ENCODE results near the gene MYO7B. TPM values are rescaled to one million over a fixed set of nuclear protein-coding genes. Genes with fewer than 3 reads are reported as not detected.
A peak's percentile ranks its signal among the peaks of the same experiment; 100 is the strongest.

The MYO7B gene
- total RNA-seq, 2 experiments from 2014 or later, result 0.75 to 1.5 TPM

DNA sequence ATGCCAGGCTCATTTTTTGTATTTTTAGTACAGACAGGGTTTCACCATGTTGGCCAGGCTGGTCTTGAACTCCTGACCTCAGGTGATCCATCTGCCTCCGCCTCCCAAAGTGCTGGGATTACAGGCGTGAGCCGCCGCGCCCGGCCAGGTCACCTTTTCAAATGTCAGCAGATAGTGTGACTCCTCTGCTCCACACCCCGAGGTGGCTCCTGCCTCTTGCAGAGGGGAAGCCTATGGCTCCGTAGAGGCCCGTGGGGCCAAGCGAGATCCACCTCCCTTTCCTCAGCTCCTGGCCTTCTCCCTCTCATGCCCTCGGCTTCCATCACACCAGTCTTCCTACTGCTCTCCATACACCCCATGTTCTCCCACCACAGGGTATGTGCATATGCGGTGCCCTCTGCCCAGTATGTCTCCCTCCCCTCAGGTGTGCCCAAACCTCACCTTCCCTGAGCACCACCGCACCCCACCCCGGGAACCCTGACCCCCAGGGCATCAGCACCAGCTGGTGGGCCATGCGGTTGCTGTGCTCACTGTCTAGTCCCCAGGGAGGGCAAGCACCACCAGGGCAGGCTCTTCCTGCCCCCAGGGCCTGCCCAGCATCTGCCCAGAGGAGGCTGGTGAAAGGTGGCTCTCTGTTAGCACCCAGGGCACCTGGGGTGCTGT lies 121.2 kb downstream of the MYO7B start:
- DNase-seq (no peak), ATAC-seq (no peak)
- intact Hi-C loops (cut with DNase I, micrococcal nuclease), result no loop called here
- ChIA-PET POLR2A (interaction anchor here (0.7 kb wide), 1 partner anchor 348 kb away, joined by 5 read pairs; no protein-coding TSS in a partner anchor), CTCF (interaction anchor here (2.6 kb wide), 1 partner anchor 65 kb away, joined by 10 read pairs; no protein-coding TSS in a partner anchor)
- Mint-ChIP-seq H3K9me3 (ENCODE audit: low read depth) (no peaks in the 10 kb centered on the region), H3K36me3 (ENCODE audit: low read depth) (no peaks in the 10 kb centered on the region), H3K27me3 (peaks cover 6% of the 10 kb centered on the region), H3K4me3 (no peak overlapping the region), H3K4me1 (no peaks in the 10 kb centered on the region), H3K27ac (no peak overlapping the region)

- peaks cover 6% of the 10 kb centered on the region for H3K27me3 Mint-ChIP-seq
- ATAC-seq, result no peak
These were observed 121.7 kb downstream of the MYO7B start for GRCh38 chr2:127657232-127657595.

GRCh38 chr2:127658146-127658545 lies 122.7 kb downstream of the MYO7B start:
- Mint-ChIP-seq H3K4me3 (no peak overlapping the region), H3K9me3 (ENCODE audit: low read depth) (no peaks in the 10 kb centered on the region), H3K27ac (no peak overlapping the region), H3K36me3 (ENCODE audit: low read depth) (no peaks in the 10 kb centered on the region), H3K27me3 (peaks cover 8% of the 10 kb centered on the region), H3K4me1 (no peaks in the 10 kb centered on the region)
- POLR2A ChIA-PET, result no interaction called here
- DNase-seq (no peak), ATAC-seq (no peak)
- intact Hi-C loops (cut with DNase I, micrococcal nuclease), result no loop called here
- CTCF ChIA-PET, result interaction anchor here (1.1 to 2.6 kb wide), 2 partner anchors 29 to 67 kb away, joined by 3 to 10 read pairs; no protein-coding TSS in a partner anchor

More at GRCh38 chr2:127657232-127657595, 121.7 kb downstream of the MYO7B start:
- DNase-seq, result no peak
- no peak overlapping the region for H3K27ac Mint-ChIP-seq
- no peaks in the 10 kb centered on the region for H3K4me1 Mint-ChIP-seq
- intact Hi-C loops (cut with DNase I, micrococcal nuclease), result no loop called here
- no peaks in the 10 kb centered on the region for H3K9me3 Mint-ChIP-seq (ENCODE audit: low read depth)
- no peaks in the 10 kb centered on the region for H3K36me3 Mint-ChIP-seq (ENCODE audit: low read depth)
- ChIA-PET CTCF (interaction anchor here (2.6 kb wide), 1 partner anchor 66 kb away, joined by 10 read pairs; no protein-coding TSS in a partner anchor), POLR2A (no interaction called here)
- no peak overlapping the region for H3K4me3 Mint-ChIP-seq

GRCh38 chr2:127658641-127659407 lies 123.3 kb downstream of the MYO7B start:
- POLR2A ChIA-PET, result no interaction called here
- CTCF ChIA-PET, result interaction anchor here (1.1 to 2.6 kb wide), 2 partner anchors 28 to 68 kb away, joined by 3 to 10 read pairs; no protein-coding TSS in a partner anchor
- intact Hi-C loops (cut with DNase I, micrococcal nuclease), result no loop called here

GRCh38 chr2:127659408-127660290 lies 124.2 kb downstream of the MYO7B start:
- H3K9me3 Mint-ChIP-seq (ENCODE audit: low read depth), result no peaks in the 10 kb centered on the region
- CTCF ChIA-PET, result interaction anchor here (1.3 kb wide), 1 partner anchor 10 kb away, joined by 5 read pairs; no protein-coding TSS in a partner anchor
- intact Hi-C loops (cut with DNase I, micrococcal nuclease), result no loop called here
- H3K27ac Mint-ChIP-seq, result no peak overlapping the region
- DNase-seq (no peak), ATAC-seq (no peak)
- H3K4me1 Mint-ChIP-seq, result no peaks in the 10 kb centered on the region
- H3K36me3 Mint-ChIP-seq (ENCODE audit: low read depth), result no peaks in the 10 kb centered on the region
- no peak overlapping the region for H3K4me3 Mint-ChIP-seq
- POLR2A ChIA-PET, result interaction anchor here (0.6 to 1.2 kb wide), 2 partner anchors 16 to 92 kb away, joined by 3 to 6 read pairs; no protein-coding TSS in a partner anchor
- peaks cover 15% of the 10 kb centered on the region for H3K27me3 Mint-ChIP-seq

More at GRCh38 chr2:127658641-127659407, 123.3 kb downstream of the MYO7B start:
- H3K27me3 Mint-ChIP-seq, result peaks cover 15% of the 10 kb centered on the region
- no peak overlapping the region for H3K27ac Mint-ChIP-seq
- no peaks in the 10 kb centered on the region for H3K9me3 Mint-ChIP-seq (ENCODE audit: low read depth)
- no peak overlapping the region for H3K4me3 Mint-ChIP-seq
- H3K4me1 Mint-ChIP-seq, result no peaks in the 10 kb centered on the region
- no peaks in the 10 kb centered on the region for H3K36me3 Mint-ChIP-seq (ENCODE audit: low read depth)
- DNase-seq, result no peak
- no peak for ATAC-seq

GRCh38 chr2:127660291-127660578 lies 124.8 kb downstream of the MYO7B start:
- intact Hi-C loops (cut with DNase I, micrococcal nuclease), result no loop called here
- no peak for DNase-seq
- no peak for ATAC-seq
- Mint-ChIP-seq H3K27ac (no peak overlapping the region), H3K9me3 (ENCODE audit: low read depth) (no peaks in the 10 kb centered on the region), H3K4me3 (no peak overlapping the region), H3K36me3 (ENCODE audit: low read depth) (no peaks in the 10 kb centered on the region), H3K27me3 (peaks cover 21% of the 10 kb centered on the region), H3K4me1 (no peaks in the 10 kb centered on the region)
- ChIA-PET POLR2A (interaction anchor here (1.2 kb wide), 1 partner anchor 16 kb away, joined by 6 read pairs; no protein-coding TSS in a partner anchor), CTCF (interaction anchor here (1.3 kb wide), 1 partner anchor 10 kb away, joined by 5 read pairs; no protein-coding TSS in a partner anchor)

DNA sequence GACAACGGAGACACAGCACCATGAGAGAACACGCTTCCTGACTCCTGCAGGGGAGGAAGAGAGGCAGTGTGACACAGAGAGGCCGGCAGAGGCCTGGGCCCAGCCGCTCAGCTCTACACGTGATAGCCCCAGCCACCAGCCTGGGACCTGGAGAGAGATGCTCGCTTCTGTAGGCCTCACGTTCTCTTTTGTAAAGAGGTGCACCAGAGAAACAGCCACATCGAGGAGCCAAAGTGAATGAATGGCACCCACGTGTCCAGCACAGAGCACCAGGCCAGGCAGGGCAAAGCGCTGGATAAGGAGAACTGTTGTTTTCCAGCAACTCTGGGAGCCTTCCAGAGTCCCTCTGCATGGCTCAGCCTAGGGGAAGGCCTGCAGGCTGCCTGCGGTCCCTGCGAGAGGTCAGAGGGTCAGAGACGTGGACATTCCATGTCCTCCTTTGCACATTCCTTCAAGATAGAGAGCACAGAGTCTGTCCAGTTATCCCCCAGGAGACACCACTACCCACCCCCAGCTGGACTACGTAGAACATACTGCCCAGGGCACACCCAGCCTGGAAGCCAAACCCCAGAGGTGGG lies 125.7 kb downstream of the MYO7B start:
- Mint-ChIP-seq H3K4me1 (no peaks in the 10 kb centered on the region), H3K36me3 (ENCODE audit: low read depth) (no peaks in the 10 kb centered on the region), H3K27ac (no peak overlapping the region), H3K4me3 (no peak overlapping the region), H3K9me3 (ENCODE audit: low read depth) (no peaks in the 10 kb centered on the region), H3K27me3 (peaks cover 23% of the 10 kb centered on the region)
- CTCF ChIA-PET, result interaction anchor here (1.3 kb wide), 1 partner anchor 11 kb away, joined by 5 read pairs; no protein-coding TSS in a partner anchor
- POLR2A ChIA-PET, result interaction anchor here (1.2 kb wide), 1 partner anchor 15 kb away, joined by 6 read pairs; no protein-coding TSS in a partner anchor
- no peak for ATAC-seq
- DNase-seq, result no peak
- intact Hi-C loops (cut with DNase I, micrococcal nuclease), result no loop called here

DNA sequence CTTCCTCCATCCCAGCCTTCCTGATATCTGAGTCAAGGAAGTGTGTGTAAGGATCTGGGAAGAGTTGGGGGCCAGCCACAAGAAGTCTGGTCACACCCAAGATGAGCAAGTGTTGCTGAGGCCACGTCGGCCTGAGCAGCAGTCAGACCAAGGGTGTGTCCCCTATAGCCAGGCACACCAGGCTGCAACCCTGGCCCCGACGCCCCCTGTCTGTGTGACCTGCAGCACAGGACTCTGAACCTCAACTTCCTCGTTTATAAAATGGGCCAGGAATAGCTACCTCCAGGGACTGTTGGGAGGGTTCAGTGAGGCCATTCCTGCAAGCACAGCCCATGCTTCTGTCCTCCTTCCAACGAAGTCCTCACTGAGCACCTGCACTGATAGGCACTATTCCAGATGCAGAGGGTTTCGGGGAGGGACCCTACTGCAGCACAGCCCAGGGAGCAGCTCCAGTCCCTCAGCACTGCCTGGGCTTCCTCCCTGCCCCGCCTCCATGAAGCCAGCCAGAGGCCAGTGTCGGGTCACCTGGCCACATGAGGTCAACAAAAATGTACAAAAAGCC lies 126.5 kb downstream of the MYO7B start:
- no peak overlapping the region for H3K27ac Mint-ChIP-seq
- intact Hi-C loops (cut with DNase I, micrococcal nuclease), result no loop called here
- peaks cover 30% of the 10 kb centered on the region for H3K27me3 Mint-ChIP-seq
- POLR2A ChIA-PET, result no interaction called here
- DNase-seq (peak; percentile 4), ATAC-seq (no peak)
- no peaks in the 10 kb centered on the region for H3K9me3 Mint-ChIP-seq (ENCODE audit: low read depth)
- CTCF ChIA-PET, result no interaction called here
- H3K4me1 Mint-ChIP-seq, result no peaks in the 10 kb centered on the region
- H3K4me3 Mint-ChIP-seq, result no peak overlapping the region
- H3K36me3 Mint-ChIP-seq (ENCODE audit: low read depth), result no peaks in the 10 kb centered on the region

GRCh38 chr2:127662937-127663565 lies 127.6 kb downstream of the MYO7B start:
- ATAC-seq (no peak), DNase-seq (no peak)
- no peaks in the 10 kb centered on the region for H3K36me3 Mint-ChIP-seq (ENCODE audit: low read depth)
- ChIA-PET POLR2A (no interaction called here), CTCF (no interaction called here)
- no peaks in the 10 kb centered on the region for H3K4me1 Mint-ChIP-seq
- H3K4me3 Mint-ChIP-seq, result no peak overlapping the region
- intact Hi-C loops (cut with DNase I, micrococcal nuclease), result no loop called here
- H3K27ac Mint-ChIP-seq, result no peak overlapping the region
- H3K9me3 Mint-ChIP-seq (ENCODE audit: low read depth), result no peaks in the 10 kb centered on the region
- peaks cover 33% of the 10 kb centered on the region for H3K27me3 Mint-ChIP-seq

DNA sequence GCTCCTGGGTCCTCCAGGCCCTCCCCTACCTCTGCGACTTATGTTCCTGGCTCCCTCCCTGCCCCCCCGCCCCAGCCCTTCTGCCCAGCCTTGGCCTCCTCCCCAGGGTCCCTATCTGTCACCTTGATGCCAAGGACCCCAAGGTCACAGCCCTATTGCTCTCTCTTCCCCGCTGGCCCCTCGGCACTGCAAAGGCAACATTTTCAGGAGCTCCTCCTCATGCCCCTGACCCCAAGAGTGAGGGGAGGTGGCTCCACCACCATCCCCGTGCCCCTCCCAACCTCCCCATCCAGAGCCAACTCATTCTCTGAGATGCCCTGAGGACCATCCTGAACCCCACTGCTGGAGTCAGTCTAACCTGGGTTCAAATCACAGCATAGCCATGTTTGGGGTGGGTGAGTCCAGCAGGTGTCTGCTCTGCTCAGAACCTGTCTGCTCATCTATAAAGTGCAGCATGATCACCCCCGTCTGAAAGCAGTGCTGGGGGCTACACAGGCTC lies 128.1 kb downstream of the MYO7B start:
- no peaks in the 10 kb centered on the region for H3K36me3 Mint-ChIP-seq (ENCODE audit: low read depth)
- DNase-seq (no peak), ATAC-seq (no peak)
- H3K27me3 Mint-ChIP-seq, result peaks cover 33% of the 10 kb centered on the region
- no peaks in the 10 kb centered on the region for H3K9me3 Mint-ChIP-seq (ENCODE audit: low read depth)
- no peak overlapping the region for H3K27ac Mint-ChIP-seq
- H3K4me3 Mint-ChIP-seq, result no peak overlapping the region
- POLR2A ChIA-PET, result interaction anchor here (0.7 kb wide), 1 partner anchor 346 kb away, joined by 3 read pairs; no protein-coding TSS in a partner anchor
- no peaks in the 10 kb centered on the region for H3K4me1 Mint-ChIP-seq
- CTCF ChIA-PET, result interaction anchor here (2.2 kb wide), 1 partner anchor 73 kb away, joined by 5 read pairs; no protein-coding TSS in a partner anchor
- intact Hi-C loops (cut with DNase I, micrococcal nuclease), result no loop called here
